Transverse colon (tissue), 4 donors: ENCODE measurements around the gene ARHGAP6. TPM values are rescaled to one million over a fixed set of nuclear protein-coding genes. Genes with fewer than 3 reads are reported as not detected.

Source experiments
- DNase-seq: peaks from one replicate; pipeline ENCODE4 v3.0.0-alpha.2; 2019
- H3K27ac ChIP-seq, 4 donors: fragments of 200-600 bp; sonication (generic); 2 replicates each; pipeline ENCODE4 v1.5.1; 2016 to 2018; ENCODE audit warnings: inconsistent platforms in 4 of 4
- H3K27me3 ChIP-seq: fragments of 200-600 bp; sonication (generic); 2 replicates; pipeline ENCODE4 v1.5.1; 2017; ENCODE audit warnings: inconsistent platforms
- H3K36me3 ChIP-seq, 4 donors: fragments of 200-600 bp; sonication (generic); 2 replicates each; pipeline ENCODE4 v1.5.1; 2017 to 2019; ENCODE audit warnings: inconsistent platforms in 4 of 4
- H3K4me1 ChIP-seq, 4 donors: fragments of 200-600 bp; sonication (generic); 2 replicates each; pipeline ENCODE4 v1.5.1; 2017 to 2020; ENCODE audit warnings: inconsistent platforms in 4 of 4
- H3K4me3 ChIP-seq, 4 donors: fragments of 200-600 bp; sonication (generic); 1 replicate in 1 of 4; 2 replicates in 3 of 4; pipeline versions ENCODE4 v1.5.1 to v1.6.1; 2017 to 2019; ENCODE audit warnings: inconsistent platforms in 4 of 4
- H3K9me3 ChIP-seq, 2 donors: fragments of 200-600 bp; sonication (generic); 2 replicates each; pipeline ENCODE4 v1.5.1; 2017 to 2019; ENCODE audit warnings: inconsistent platforms in 2 of 2
- EP300 ChIP-seq: sonication (generic); formaldehyde crosslinking; IDR thresholded peaks from one replicate; pipeline ENCODE4 v1.6.1; 2017; ENCODE audit warnings: antibody characterized with exemption, low read depth
- POLR2A ChIP-seq: fragments of 450-650 bp; IDR thresholded peaks from one replicate; pipeline ENCODE4 v1.6.1; 2016; ENCODE audit warnings: antibody characterized with exemption, mild to moderate bottlenecking, moderate library complexity
- POLR2AphosphoS5 ChIP-seq, 3 donors: sonication (generic); formaldehyde crosslinking; IDR thresholded peaks; one replicate each; pipeline ENCODE4 v1.6.1; 2016; ENCODE audit warnings: antibody characterized with exemption in 3 of 3
- WGBS, 2 donors: methylation state at CpG; one replicate each; pipeline ENCODE4 v1.1.5; 2018; ENCODE audit warnings: low coverage in 1 of 2; 5-methylcytosine and 5-hydroxymethylcytosine counted together
- in situ Hi-C, 4 donors: fragments of 200-750 bp; cut with MboI; loops; one replicate each; pipeline versions ENCODE4 v1.15.0 to v1.15.1; 2017; ENCODE audit warnings: low sequenced_read_pairs in 3 of 4, low pct_ligation_motif_present in 1 of 4, low pct_unique_long_range_greater_than_20kb in 1 of 4
- intact Hi-C: fragments of 100-400 bp; cut with DNase I; formaldehyde crosslinking; loops from one replicate; pipeline ENCODE4 v1.15.1; 2023; ENCODE audit warnings: low total_unique reads
- total RNA-seq, 4 donors: library from RNA; depleted of rRNA; stranded (reverse); fragments of >200 nt; gene quantifications; one replicate each; pipeline ENCODE4 v1.1.0, GENCODE V29; 2016
- TF ChIP-seq, protein P1 (sequence below), 5 experiments: fragments of 200-600 bp in 3 of 5; fragments of 450-650 bp in 2 of 5; sonication (generic) in 3 of 5; IDR thresholded peaks; 1 replicate in 2 of 5; 2 replicates in 3 of 5; pipeline ENCODE4 v1.5.1; 2016 to 2017; ENCODE audit warnings: antibody characterized with exemption in 5 of 5, inconsistent platforms in 3 of 5, mild to moderate bottlenecking in 2 of 5, moderate library complexity in 1 of 5

The ARHGAP6 gene
- total RNA-seq, 4 donors from 2014 or later, result 5.0 to 12.4 (median 9.0) TPM

DNA sequence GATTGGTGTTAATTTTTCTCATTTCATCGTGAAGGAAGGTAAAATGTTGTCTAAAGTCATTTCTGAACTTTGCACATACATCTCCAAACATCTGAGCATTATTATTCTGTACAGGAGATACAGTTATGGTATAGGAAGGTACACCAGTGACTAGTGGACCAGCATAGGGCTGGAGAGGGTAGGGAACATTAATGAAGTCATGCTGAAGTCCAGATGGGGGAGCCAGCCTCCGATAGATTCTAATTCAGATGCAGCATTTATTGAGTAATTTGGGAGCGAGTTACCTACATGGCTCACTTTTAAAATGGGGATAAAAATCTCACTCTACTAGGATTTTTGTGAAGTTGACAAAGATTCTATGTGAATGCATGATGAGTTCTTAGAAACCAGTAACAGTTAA, 337.6 kb downstream of the ARHGAP6 start:
- in situ Hi-C loops, result loop anchor here in 1 of 4 donors (25.0 kb wide), 1 partner anchor 91 kb away; no protein-coding TSS in a partner anchor

DNA sequence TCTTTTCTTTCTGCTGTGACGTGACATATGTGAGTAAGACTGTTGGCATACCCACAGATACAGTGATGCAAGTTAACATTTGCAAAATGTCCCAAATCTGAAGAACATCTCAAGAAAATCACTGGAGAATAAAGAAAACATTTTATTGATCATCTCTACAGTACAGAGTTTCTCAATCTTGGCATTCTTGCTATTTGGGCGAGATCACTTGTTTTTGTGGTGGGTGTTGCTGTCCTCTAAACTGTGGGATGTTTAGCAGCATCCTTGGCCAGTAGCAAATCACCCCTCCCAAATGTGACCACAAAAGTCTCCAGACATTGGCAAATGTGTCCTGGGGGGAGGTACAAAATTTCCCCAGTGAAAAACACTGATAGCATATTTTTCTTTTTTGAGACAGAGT, 343.7 kb downstream of the ARHGAP6 start:
- 75 to 100% methylated on average over 1 to 2 of the region's 2 CpGs for WGBS, 2 donors
- DNase-seq, result no peak
- no peaks in the 10 kb centered on the region for H3K9me3 ChIP-seq
- no peaks in the 10 kb centered on the region for H3K4me1 ChIP-seq
- no peaks in the 10 kb centered on the region for H3K27me3 ChIP-seq
- no peak overlapping the region for H3K27ac ChIP-seq
- no peak overlapping the region for H3K4me3 ChIP-seq
- TF ChIP-seq POLR2A (no peak), POLR2AphosphoS5 (IDR thresholded peaks at IDR 0.05) (no peak), EP300 (no peak)
- TF ChIP-seq, protein P1, sequence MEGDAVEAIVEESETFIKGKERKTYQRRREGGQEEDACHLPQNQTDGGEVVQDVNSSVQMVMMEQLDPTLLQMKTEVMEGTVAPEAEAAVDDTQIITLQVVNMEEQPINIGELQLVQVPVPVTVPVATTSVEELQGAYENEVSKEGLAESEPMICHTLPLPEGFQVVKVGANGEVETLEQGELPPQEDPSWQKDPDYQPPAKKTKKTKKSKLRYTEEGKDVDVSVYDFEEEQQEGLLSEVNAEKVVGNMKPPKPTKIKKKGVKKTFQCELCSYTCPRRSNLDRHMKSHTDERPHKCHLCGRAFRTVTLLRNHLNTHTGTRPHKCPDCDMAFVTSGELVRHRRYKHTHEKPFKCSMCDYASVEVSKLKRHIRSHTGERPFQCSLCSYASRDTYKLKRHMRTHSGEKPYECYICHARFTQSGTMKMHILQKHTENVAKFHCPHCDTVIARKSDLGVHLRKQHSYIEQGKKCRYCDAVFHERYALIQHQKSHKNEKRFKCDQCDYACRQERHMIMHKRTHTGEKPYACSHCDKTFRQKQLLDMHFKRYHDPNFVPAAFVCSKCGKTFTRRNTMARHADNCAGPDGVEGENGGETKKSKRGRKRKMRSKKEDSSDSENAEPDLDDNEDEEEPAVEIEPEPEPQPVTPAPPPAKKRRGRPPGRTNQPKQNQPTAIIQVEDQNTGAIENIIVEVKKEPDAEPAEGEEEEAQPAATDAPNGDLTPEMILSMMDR (IDR thresholded peaks at IDR 0.05), result no peak
- in situ Hi-C loops (no loop called here), intact Hi-C loops (loop anchor here (5.0 kb wide), 1 partner anchor 1435 kb away; no protein-coding TSS in a partner anchor)
- no peaks in the 10 kb centered on the region for H3K36me3 ChIP-seq

More for the DNA sequence above, 337.6 kb downstream of the ARHGAP6 start:
- WGBS, 2 donors, result 64 to 69% methylated on average over 2 to 3 of the region's 3 CpGs
- DNase-seq, result no peak
- no peaks in the 10 kb centered on the region for H3K27me3 ChIP-seq
- intact Hi-C loops, result no loop called here
- no peaks in the 10 kb centered on the region for H3K9me3 ChIP-seq
- H3K4me1 ChIP-seq, result no peaks in the 10 kb centered on the region
- no peaks in the 10 kb centered on the region for H3K36me3 ChIP-seq
- no peak overlapping the region for H3K27ac ChIP-seq
- TF ChIP-seq EP300, result no peak
- TF ChIP-seq, protein P1 (IDR thresholded peaks at IDR 0.05), result no peak
- no peak for TF ChIP-seq POLR2AphosphoS5 (IDR thresholded peaks at IDR 0.05)
- TF ChIP-seq POLR2A, result no peak
- H3K4me3 ChIP-seq, result no peak overlapping the region

DNA sequence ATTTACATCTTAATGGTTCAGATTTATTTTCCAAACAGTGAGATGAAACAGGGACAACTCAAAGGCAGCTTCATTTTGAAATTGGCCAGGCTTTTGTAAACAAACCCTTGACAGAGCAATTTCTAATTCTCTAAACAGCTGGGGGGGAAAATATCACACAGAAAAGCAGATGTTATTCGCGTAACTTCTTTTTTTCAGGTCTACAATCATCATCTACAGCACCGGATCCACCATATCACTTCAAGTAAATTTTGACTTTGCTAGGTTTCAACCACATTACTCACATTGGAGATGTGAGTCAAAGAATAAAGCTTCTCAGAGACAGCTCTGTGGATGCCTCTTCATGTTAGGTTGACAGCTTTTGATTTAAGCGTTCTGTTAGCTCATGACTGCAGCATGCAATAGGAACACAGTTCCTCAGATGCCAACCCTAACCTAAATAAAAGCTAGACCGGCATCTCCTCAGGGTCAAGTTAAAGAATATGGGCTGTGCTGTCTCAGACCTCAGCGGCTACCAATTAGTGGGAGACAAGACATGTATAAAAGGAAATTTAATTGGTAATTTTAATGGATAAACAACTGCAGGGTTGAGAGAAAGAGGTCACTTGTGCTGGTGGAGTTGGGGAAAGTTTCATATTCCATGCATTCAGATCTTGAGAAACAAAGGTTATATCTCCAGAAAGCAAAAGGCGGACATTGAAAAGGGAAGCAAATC, 345.8 kb downstream of the ARHGAP6 start:
- TF ChIP-seq EP300 (no peak), POLR2A (no peak), POLR2AphosphoS5 (IDR thresholded peaks at IDR 0.05) (peak in 1 of 3 donors; percentile 9)
- TF ChIP-seq, protein P1 (IDR thresholded peaks at IDR 0.05), result no peak
- Histone ChIP-seq H3K27ac (peak overlapping the region in 2 of 4 donors; percentile 28 to 35), H3K27me3 (no peaks in the 10 kb centered on the region), H3K36me3 (no peaks in the 10 kb centered on the region), H3K9me3 (no peaks in the 10 kb centered on the region), H3K4me3 (no peak overlapping the region), H3K4me1 (no peaks in the 10 kb centered on the region)
- intact Hi-C loops, result loop anchor here (5.0 kb wide), 1 partner anchor 1437 kb away; no protein-coding TSS in a partner anchor
- DNase-seq, result no peak
- in situ Hi-C loops, result no loop called here
- 75 to 88% methylated on average over 1 to 7 of the region's 7 CpGs for whole genome bisulfite sequencing, 2 donors

DNA sequence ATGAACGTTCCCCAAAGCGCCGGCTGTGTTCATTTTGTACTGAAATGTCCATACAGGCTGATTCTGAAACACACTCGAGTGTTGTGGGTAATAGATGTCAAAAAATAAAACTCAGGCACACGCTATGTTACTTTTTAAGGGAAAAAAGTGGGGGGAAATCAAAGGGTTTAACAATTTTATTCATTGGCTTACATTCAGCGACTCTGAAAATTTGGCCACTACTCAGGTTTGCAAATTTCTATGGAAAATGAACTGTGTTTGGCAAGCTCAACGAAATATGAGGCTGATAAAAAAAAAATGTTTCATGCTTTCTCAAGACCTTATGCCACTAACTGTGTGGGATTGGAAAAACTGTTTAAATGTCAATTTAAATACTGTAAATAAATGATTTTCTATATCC, 354.0 kb downstream of the ARHGAP6 start:
- Histone ChIP-seq H3K4me1 (no peaks in the 10 kb centered on the region), H3K9me3 (no peaks in the 10 kb centered on the region), H3K27me3 (no peaks in the 10 kb centered on the region), H3K36me3 (no peaks in the 10 kb centered on the region), H3K27ac (no peak overlapping the region), H3K4me3 (no peak overlapping the region)
- no peak for TF ChIP-seq EP300
- no peak for TF ChIP-seq POLR2A
- no peak for TF ChIP-seq POLR2AphosphoS5 (IDR thresholded peaks at IDR 0.05)
- TF ChIP-seq, protein P1 (IDR thresholded peaks at IDR 0.05), result no peak
- DNase-seq, result no peak
- in situ Hi-C loops (no loop called here), intact Hi-C loops (no loop called here)
- WGBS, 2 donors, result 68 to 79% methylated on average over 3 to 7 of the region's 7 CpGs
